Stimulated activated CD8-positive, alpha-beta memory T cell treated with anti-CD3 and anti-CD28 coated beads, Interleukin-15, amount 100 ng/mL, for 1 hour (primary cell): ENCODE data around the gene FAAP20.
A peak's percentile ranks its signal among the peaks of the same experiment; 100 is the strongest.

Experiments used
- DNase-seq: peaks from one replicate; pipeline ENCODE4 v3.0.0-alpha.2; 2020; ENCODE audit warnings: low read depth

Gene FAAP20

DNA sequence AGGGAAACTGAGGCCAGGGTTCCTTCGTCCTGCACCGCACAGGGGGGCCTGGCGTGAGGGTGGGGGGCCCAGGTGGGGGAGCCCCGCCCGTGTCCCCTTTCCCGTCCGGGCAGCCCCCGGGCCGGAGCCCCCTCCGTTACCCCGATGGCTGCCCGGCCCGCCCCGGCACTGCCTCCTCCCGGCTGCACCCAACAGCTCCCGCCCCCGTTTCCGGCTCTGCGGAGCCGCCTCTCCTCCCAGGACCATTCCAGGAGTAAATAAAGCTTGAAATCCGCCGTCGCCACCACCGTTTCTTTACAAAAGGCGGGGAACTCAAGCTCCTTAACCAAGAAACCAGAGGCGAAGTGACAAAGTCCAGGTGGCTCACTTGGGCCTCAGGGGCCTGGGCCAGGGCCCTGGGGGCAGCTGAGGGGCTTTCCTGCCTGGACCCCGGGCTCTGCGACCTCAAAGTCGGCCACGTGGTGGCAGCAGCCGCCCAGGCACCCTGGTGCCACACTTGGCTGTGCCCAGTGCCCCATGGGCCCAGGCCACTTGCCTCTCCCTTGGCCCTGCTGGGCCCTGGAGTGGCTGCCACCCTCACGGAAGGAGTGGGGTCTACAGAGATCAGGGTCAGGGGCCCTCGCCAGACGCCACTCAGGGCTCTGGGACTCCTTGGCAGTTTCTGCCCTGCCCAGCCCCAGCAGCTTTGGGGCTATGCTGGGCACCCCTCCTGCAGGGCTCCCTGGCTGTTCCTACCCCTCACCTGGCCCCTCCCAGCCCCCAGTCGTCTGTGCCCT, 514 bp upstream of the FAAP20 start:
- peak; percentile 71 for DNase-seq

DNA sequence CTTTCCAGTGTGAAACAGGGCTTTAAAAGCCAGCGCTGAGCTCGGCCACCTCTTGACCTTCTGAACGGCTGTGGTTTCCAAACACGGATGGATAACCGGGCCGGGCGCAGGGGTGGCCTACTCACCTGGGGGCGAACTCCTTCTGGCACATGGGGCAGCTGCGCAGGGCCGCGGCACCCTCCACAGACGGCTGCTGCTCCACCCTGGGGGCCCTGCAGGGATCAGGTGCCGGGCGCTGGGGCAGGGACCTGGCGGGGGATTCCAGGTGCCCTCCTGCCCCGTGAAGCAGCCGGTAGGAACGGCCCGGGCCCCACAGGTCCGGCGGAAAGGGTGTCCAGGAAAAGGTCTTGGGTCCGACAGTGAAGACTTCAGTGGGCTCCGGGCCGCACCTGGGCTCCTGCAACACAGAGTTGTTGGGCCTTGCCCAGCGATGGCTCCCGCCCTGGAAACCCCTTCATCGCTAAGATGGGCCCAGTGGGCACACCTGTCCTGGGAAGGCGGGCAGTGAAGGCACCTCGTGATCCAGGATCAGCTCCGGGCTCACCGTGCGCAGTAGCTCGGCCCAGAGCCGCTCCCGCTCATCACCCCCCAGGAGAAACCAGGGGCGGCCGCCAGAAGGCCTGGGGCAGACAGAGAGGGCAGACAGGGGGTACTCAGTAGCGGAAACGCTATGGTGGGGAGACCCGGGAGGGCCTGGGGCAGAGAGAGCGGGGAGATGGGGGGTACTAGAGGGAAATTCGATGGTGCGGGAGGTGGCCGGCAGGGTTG, 874 bp downstream of the FAAP20 start:
- DNase-seq: no peak

GRCh38 chr1:2192031-2192995, 2.3 kb downstream of the FAAP20 start:
- DNase-seq: no peak

- DNase-seq: no peak
Measured at GRCh38 chr1:2190491-2190976, 4.0 kb downstream of the FAAP20 start.

DNA sequence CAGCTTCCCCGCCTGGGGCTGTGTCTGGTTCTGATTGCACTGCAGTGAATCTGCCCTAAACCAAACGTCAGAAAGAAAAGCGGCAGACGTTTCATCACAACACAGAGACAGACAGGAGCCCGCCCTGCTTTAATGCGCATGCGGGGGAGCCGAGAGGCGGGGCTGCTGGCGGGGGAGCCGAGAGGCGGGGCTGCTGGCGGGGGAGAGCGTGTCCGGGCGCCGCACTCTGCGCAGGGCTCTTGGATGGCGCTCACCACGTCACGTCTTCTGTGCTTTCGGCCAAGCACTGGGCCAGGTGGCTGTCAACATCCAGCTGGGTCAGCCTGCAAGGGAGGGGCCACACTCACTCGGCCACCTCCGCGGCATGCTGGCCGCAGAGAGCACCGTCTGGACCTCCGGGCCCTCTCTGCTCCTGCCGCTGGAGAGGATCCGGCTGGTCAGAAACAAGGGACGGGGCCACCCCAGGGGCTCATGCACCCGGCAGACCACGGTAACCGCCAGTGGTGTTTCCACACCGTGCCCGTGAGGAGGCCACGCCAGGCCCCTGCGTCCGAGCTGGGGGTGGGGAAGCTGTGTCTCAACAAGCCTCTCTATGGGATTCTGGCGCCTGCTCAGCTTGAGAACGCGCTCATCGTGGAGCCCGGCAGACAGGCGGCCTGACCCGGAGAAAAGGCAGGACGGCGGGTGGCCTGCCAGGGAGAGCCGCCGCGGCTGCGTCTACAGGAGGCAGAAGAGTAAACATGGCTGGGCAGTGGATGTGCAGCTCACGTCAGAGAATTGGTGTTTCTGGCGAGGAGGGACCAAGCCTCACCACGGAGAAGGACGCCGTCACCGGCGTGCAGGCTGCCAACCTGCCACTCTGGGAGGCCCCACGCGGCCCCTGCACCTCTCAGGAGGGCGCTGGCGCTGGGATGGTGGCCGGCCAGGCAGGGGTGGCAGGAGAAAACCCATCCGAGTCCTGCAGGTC, 4.8 kb downstream of the FAAP20 start:
- peak; percentile 75 for DNase-seq

DNA sequence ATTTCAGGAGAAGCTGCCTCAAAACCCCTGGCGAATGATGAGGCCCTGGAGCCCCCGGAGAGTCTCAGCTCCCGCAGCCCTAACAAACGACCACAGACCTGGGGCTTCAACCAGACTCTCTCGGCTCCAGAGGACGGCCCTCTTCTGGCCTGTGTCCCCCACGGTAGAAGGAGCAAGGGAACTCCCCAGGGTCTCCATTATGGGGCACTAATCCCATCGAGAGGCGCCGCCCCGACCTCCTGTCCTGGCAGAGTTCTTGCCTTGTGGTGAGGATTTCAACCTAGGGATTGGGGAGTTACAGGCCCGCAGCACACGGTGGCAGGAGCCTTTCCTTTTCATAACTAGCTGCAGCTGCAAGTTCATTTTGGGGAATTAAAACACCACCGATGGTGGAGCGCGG, 6.2 kb downstream of the FAAP20 start:
- DNase-seq: no peak

DNA sequence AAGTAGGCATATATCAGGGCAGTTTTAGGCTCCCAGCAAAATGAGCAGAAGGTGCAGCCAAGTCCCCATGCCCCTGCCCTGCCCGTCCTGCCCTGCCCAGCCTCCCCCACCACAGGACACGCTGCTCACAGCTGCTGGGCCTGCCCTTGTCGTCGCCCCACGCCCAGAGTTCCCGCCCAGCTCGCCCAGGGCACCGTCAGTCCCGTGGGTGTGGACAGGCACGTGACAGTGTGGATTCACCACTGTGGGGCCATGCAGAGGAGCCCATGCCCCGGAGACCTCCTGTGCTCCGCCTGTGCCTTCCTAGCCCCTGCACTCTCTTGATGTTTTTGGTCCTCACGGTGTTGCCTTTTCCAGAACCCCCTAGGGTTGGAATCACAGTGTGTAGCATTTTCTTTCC, 7.0 kb downstream of the FAAP20 start:
- no peak for DNase-seq

- no peak for DNase-seq
Measured at GRCh38 chr1:2186901-2187300, 7.7 kb downstream of the FAAP20 start.

DNA sequence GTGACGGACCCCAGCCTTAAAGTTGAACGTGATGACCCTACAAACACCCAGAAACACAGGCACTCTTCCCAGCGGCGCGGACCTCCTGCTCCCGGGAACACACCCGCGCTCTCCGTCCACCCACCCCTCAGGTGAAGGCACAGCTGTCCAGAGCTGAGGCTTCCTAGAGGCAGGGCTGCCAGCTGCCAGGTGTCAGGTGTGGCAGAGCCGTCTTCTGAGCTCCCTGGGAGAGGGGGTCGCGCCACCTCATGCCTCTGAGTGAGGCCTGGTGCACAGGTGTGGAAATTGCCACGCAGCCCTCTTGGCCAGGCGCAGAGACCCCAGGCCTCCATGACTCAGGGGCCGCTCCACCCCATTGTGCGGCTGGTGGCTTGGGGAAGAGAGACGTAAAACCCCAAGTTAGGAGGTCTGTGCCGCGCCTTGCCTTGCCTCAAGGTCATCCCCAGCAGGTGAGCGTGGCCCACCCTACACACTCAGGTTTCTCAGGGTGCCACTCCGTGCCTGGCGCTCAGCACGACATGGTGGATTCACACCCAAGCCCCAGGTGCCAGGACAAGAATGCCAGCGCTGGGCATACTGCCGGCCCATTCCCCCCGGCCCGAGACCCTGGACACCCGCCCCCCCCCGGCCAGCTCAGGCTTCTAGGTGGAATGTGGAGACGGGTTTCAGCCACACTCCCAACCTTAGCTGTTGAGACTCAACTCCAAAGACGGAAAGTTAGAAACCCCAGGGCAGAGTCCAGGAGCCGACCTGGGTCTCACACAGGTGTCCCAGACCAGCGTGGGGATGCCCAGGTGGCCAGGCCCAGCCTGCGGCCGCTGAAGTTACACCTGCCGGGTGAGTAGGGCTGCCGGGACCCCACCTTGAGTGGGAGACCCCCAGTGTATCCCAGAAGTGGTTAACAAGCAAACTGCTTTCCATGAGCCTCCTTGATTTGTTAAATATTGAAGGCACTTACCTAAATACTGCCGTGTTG, 8.4 kb downstream of the FAAP20 start:
- no peak for DNase-seq

- DNase-seq: no peak
Measured at GRCh38 chr1:2184934-2185333, 9.6 kb downstream of the FAAP20 start.

GRCh38 chr1:2184531-2184930, 10.0 kb downstream of the FAAP20 start:
- DNase-seq: no peak

GRCh38 chr1:2183937-2184334, 10.6 kb downstream of the FAAP20 start:
- no peak for DNase-seq

GRCh38 chr1:2182376-2182775, 12.2 kb downstream of the FAAP20 start:
- no peak for DNase-seq

DNA sequence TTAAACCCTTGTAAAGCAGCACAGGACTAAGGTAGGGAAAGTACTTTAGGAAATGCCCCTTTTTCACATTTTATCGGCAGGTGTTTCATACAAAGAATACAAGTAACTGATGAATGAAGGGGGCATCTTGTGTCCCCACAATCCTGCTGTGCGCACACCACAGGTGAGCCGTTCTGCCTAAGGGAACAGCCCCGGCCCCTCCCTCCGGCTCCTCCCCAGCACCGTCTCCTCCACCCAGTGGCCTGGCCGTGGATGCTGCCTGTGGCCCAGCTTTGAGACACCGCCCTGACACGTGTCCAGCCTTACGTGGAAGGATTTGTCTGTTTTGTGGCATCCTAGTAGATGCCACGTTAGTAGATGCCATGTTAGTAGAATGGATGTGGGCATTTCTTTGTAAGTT, 12.8 kb downstream of the FAAP20 start:
- no peak for DNase-seq

- DNase-seq: no peak
Measured at GRCh38 chr1:2181271-2181670, 13.3 kb downstream of the FAAP20 start.

DNA sequence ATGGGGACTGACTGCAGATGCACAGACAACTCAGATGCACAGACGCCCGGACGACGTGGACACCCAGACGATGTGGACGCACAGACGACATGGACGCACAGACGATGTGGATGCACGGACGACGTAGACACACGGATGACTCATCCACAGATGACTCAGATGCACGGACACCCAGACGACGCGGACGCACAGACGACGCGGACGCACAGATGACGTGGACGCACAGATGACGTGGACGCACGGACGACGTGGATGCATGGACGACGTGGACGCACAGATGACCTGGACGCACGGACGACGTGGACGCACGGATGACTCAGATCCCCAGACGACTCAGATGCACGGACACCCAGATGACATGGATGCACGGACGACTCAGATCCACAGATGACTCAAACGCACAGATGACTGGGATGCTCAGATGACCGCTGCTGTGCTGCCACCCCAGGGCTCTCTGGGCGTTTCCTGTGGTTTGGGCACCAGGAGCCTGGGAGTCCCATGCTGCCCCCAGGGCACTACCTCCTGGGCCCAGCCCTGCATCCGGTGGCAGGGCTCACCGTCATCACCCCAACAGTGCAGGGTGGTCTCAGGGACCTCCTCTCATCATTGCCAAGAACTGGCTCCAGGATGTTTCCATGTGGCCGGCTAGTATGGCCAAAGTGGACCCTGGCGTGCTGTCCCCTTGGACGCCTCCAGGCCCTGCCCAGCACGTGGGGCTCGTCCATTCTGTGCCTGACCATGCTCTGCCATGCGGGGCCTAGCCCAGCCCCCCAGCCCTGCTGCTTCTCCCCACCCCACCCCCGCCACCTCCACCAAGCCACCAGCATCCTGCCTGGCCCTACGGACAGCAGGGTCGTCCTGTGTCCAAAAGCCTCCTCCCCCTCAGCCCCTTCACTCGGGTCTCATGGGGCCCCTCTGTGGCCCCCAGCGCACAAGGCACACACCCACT, 14.0 kb downstream of the FAAP20 start:
- no peak for DNase-seq

DNA sequence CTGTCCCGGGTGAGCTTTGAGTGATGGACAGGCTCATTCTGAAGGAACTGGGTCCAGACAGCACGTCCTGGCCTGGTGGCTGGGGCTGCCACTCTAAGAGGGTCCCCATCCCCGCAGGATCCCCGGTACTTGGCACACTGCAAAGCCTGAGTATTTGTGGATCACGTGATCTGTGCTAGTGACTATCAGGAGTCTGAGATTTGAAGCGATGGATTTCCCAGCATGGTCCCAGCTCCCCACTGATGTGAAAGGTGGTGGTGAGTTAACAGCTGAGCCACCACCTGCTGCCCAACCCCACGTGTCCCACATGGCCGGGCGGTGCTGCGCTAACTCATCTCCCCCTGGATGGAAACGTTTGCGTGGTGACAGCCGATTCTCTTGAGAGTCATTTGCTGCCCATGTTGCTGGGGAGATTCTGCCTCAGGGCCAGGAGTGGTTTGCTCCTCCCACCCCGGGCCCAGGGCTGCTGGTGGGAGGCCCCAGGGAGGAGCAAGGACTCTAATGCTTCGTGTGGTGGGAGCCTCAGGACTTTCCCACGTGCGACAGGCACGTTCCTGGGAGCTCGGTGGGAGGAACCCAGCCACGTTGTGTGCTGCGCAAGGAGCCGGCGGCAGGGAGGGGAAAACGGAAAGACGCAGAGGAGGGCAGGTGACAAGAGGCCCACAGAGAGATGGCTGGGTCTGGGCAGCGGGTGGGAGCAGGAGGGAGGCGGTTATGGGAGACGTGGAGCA, 15.1 kb downstream of the FAAP20 start:
- no peak for DNase-seq

- no peak for DNase-seq
Measured at GRCh38 chr1:2178875-2179274, 15.7 kb downstream of the FAAP20 start.
